HG02852 (cell line): ENCODE measurements around the gene CCDC85B.
A peak's percentile ranks its signal among the peaks of the same experiment; 100 is the strongest.

Experiments
- ATAC-seq: cut with Tn5 transposase; IDR thresholded peaks from one replicate; pipeline ENCODE4 v1.9.1; 2021; ENCODE audit warnings: mild to moderate bottlenecking, moderate library complexity; ENCODE audit not compliant: unreplicated experiment

Gene CCDC85B

DNA sequence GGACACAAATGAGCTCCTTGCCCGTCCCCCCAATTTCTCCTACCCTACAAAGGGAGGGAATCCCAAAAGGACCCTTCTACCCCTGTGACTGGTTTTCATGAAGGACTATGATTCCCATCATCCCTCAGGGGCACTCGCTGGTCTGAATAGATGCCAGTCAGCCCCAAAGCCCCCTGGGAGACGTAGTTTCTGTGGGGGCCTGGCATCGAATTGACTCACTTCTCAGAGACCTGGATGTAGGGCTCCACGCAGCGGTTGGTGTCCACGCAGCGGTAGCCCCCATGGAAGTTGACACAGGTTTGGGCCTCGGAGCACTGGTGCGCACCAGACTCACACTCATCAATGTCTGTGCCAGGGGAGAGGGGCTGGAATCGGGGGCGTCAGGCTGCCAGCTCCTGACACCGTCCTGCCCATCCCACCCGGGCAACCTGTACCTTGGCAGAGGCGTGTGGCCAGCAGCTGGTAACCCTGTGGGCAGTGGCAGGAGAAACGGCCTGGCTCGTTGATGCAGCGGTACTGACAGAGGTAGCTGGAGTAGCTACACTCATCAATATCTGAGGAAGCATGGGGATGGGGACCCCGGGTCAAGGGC lies 22.3 kb upstream of the CCDC85B start:
- ATAC-seq = no peak

DNA sequence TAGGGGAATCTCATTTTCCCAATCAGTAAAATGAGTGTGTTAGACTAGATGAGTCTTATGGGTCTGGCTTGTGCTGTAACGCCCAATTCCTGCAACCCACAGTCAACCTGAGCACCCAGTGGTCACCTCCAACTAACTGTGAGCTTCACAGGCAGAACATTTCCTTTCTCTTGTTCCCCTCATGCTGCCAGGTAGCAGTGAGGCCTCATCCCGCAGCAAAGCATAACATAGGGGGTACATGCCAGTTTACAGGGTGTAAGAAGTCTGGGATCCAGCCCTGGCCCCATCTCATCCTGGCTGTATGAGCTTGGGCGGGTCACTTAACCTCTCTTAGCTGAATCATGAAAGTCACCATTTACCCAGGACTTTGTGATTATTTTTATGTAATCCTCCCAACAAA lies 21.6 kb upstream of the CCDC85B start:
- no peak for ATAC-seq

DNA sequence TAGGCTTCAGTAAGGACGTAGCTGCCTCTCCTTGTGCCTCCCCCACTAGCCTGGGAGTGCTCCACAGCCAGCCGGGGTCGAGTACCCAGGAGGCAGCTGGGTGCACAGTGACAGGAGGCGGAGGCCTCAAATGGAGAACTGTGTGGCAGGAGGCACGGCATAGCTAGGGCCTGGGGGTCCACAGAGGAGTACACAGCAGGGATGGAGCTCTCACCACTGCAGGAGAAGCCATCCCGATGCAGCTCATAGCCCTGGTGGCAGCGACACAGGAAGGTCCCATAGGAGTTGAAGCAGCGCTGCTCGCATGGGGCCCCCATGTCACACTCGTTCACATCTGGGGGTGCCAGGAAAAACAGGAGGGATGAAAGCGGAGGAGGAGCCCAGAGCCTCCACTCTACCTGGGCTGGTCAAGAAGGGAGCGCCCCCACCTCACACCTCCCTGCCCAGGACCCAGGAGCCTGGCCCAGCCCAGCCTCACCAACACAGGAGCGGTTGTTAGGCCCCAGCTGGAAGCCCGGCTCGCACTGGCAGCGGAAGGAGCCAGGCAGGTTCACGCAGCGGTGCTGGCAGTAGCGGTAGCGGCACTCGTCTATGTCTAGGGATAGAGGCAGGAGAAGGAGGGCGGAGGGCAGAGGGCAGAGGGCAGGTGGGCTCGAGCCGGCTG lies 20.7 kb upstream of the CCDC85B start:
- ATAC-seq = no peak

DNA sequence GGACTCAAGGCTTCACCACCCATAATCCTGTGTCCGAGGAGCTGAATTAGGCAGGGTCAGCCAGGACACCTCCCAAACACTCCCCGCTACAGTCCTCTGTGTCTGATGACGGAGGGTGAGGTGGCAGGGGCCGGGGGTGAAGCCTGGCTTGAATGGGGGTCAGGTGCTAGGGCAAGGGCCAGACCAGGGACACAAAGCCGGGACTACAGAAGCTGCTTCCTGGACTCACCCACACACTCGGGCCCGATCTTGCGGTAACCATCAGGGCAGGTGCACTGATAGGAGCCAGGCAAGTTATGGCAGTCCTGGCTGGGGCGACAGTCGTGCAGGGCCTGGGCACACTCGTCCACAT lies 20.2 kb upstream of the CCDC85B start:
- no peak for ATAC-seq

DNA sequence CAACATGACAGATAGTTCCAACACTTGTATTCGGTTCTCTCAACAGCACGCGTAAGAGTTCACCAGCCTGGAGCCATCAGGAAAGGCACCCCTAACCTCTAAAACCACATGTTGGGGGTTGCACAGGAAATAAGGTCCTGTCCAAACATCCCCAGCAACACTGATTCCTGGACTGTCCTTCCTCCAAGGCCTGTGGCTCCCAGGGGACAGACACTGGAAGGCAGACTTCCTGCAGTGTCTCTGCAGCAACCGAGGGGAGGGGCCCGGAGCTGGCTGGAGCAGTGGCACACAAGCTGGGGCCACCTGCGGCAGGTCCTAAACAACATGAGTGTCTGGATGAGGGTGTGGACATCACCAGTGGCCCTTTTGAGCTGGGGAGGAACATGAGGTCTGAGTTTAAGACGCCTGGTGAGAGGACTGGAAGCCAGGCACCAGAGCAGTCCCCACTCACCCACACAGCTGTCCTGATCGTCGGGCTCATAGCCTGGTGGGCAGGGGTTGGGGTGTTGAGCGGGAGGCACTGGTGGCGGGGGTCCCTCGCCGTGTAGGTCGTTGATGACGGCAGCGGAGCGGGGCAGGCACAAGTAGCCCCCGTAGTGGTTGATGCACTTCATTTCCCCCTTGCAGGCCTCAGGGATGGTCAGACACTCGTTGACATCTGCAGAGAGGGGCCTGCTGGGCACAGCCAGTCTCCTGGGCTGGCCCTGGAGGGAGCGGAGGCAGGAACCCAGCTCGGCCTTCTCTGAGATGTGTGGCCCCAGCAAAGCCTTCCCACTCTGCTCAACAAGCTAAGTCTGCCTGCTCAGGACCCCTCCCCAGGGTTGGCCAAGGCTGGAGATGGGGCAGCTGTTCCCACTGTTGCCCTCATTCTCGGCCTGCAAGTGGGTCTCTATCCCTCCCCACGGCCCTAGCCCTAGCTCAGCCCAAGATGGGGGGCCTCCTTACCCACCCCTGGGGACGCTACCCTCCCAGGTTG lies 19.5 kb upstream of the CCDC85B start:
- ATAC-seq = no peak

DNA sequence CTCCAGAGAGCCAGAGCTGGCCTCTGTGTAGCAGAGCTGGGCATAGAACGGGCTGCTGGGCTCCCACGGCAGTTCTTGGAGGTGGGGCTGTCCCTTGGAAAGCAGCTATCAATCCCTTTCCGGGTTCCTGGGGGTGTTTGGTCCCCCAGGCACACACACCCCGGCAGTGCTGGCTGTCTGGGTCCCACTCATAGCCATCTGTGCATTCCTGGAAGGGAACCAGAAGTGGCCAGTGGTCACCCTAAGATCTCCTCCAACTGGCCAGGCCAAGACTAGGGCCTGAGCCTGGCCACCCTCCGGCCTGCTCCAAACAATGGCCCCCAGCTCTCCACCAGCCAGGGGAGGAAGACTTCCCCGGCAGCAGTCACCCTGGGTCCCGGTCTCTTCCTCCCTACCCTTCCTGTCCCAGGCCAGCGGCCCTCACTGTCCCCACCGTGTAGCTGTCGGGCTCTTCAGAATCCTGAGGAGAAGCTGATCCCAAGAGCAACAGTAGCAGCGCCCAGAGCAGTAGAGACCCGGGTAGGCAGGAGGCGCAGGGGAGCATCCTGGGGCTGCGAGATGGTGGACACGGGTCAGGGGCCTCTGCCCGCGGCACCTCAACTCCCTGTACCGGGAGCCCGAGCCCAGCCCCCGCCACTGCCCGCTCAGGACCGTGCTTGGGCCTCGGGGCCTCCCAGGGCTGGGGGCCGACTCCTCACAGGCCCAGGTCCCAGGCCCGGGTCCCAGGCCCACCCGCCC lies 18.5 kb upstream of the CCDC85B start:
- no peak for ATAC-seq

DNA sequence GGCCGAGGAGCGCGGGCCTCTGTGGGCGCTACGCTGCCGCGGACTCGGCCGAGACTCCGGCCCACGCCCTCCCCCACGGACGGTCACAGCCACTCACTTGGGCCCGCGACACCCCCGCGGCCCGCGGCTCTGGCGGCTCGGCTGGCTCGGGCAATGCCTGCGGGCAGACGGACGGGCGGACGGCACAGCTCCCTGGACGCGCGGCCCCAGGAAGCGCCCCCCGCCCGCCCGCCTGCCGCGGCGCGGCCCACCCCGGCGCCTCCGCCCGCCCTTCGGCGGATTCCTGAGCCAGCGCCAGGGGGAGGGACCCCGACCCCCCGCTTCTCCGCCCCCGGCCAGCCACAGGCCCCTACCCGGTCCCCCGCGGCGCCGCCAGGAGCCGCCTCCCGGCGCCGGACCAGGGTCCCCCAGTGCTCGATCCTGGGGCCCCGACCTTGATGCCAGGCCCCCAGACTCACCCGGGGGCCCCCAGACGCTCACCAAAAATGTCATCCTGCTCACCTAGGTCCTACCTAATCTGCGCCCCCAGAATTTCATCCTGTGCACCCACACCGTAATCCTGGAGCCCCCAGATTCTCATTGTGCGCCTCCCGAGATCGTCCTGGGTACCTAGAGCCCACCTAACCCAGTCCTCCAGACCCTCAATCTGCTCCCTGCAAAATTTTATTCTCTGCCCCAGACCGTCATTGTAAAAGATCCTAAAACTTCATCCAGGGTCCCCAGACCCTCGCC lies 17.7 kb upstream of the CCDC85B start, which contains the start of gene EFEMP2:
Gene EFEMP2 (minus strand): TSS at position 215 of the 732 bp plus-strand sequence. CDS start 446 bp downstream, outside the sequence.
- ATAC-seq = no peak

DNA sequence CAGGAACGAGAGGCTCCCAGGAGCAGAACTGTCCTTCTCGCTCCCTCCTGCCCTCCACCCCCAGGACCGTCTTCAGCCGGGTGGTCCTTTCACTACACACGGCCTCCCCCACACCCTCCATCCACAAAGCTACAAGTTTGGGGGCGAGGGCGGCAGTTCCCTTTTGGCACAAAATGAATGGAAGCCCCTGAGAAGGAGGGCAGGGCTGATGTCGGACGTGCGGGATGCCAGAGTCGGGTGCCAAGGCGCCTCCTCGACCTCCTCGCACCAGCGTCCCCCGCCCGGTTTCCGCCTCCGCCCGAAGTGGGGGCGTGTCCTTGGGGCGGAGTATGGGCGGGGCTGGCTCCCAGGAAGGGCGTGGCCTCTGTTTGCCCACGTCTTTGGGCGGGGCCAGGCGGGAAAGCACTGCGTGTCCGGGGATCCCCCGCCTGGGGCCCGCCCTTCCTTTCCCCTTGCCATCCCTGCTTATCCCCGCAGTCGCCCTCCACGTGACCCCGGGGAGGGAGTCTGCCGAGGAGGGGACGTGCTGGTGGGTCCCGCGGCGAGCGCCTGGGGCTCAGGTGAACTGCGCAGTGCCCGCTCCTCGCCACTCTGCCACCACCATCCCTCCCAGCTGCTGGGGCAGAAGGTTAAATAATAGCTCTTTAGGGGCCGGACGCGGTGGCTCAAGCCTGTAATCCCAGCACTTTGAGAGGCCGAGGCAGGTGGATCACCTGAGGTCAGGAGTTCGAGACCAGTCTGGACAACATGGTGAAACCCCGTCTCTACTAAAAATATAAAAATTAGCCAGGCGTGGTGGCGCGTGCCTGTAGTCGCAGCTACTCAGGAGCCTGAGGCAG lies 16.9 kb upstream of the CCDC85B start:
- peak; percentile 73 for ATAC-seq

DNA sequence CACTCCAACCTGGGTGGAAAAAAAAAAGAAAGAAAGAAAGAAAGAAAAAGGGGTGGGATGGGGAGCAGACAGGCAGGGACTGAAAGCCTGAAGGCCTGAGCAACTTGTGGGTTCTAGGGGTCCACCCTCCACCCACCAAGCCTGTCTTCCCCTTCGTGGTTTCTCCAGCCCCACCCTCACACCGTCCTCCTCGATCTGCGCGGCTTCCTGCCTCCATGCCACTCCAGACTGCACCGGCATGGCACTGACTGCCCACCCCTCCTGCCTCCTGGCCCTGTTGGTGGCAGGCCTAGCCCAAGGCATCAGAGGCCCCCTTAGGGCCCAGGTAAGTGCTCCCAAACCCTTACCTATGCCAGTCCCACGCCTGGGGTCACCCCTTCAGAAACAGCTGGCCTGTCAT lies 10.9 kb upstream of the CCDC85B start, which contains the start of gene CTSW:
Gene CTSW (plus strand): TSS at position 221 of the 400 bp plus-strand sequence. CDS start 18 bp downstream, at position 239.
- ATAC-seq = no peak

DNA sequence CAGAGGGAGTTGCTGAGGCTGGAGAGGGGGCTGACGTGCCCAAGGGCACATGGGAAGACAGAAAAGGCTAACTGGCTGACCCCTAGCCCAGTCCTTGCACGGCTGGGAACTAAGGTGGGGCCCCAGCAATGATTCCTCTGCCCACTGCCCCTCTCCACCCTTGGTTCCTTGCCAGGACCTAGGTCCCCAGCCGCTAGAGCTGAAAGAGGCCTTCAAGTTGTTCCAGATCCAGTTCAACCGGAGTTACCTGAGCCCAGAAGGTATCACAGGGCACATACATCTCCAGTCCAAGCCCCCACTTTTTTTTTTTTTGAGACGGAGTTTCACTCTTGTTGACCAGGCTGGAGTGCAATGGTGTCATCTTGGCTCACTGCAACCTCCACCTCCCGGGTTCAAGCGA lies 10.4 kb upstream of the CCDC85B start:
- no peak for ATAC-seq

DNA sequence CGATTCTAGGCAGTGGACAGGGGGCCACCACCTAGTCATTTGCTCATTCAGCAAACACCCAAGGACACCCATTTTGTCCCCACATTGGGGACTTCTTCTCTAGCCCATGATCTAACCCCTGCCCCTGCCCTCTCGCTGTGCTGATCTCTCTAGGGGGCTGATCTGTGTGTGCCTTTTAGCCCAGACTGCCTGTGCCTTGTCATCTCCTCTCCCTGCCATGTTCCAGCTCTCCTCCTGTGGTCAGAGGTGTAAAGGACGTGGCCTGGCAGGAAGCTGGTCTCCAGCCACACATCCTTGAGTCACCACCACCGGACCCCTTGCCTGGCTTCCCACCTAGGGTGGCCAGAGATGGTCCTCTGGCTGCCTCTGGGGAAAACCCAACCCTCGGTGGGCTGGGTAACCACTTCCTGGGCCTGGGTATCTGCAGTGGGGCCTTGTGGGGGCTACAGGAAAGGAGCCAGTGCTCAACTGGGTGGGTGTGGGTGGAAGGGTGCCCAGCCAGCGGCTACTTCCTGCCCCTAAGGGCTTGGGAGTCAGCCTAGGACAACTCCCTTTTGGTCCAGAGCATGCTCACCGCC lies 9.5 kb upstream of the CCDC85B start:
- ATAC-seq = no peak

DNA sequence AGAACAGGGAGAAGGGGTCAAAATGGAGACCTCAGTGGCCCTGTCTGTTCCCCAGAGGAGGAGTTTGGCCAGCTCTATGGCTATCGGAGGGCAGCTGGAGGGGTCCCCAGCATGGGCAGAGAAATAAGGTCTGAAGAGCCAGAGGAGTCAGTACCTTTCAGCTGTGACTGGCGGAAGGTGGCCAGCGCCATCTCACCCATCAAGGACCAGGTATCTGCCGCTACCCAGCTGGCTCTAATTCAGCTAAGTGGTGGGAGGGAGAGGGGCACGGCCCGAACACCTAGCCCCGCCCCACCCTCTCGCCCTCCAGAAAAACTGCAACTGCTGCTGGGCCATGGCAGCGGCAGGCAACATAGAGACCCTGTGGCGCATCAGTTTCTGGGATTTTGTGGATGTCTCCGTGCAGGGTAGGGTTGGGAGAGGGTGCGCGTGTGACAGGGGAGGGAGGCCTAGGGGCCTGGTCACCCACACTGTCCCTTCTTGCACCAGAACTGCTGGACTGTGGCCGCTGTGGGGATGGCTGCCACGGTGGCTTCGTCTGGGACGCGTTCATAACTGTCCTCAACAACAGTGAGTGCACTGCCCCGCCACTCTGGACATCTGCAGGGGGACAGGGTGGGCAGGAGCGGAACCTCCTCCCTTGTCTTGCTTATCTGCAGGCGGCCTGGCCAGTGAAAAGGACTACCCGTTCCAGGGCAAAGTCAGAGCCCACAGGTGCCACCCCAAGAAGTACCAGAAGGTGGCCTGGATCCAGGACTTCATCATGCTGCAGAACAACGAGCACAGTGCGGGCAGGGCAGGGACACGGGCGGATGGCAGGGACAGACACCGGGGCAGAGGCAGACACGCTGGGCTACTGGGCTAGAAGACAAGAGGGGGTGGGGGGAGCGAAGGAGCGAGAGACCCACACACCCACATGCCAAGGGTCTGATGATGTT lies 8.1 kb upstream of the CCDC85B start:
- no peak for ATAC-seq

DNA sequence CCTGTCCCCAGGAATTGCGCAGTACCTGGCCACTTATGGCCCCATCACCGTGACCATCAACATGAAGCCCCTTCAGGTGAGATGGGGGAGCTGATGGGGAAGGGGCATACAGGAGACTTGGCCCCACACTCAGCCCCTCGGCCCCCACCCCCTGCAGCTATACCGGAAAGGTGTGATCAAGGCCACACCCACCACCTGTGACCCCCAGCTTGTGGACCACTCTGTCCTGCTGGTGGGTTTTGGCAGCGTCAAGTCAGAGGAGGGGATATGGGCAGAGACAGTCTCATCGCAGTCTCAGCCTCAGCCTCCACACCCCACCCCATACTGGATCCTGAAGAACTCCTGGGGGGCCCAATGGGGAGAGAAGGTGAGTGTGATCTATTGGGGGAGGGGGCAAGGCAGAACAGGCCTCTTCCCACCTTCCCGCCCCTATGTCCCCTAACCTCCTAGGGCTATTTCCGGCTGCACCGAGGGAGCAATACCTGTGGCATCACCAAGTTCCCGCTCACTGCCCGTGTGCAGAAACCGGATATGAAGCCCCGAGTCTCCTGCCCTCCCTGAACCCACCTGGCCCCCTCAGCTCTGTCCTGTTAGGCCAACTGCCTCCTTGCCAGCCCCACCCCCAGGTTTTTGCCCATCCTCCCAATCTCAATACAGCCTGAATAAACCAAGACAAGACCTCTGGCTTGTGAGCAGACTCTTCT lies 7.3 kb upstream of the CCDC85B start:
- no peak for ATAC-seq

DNA sequence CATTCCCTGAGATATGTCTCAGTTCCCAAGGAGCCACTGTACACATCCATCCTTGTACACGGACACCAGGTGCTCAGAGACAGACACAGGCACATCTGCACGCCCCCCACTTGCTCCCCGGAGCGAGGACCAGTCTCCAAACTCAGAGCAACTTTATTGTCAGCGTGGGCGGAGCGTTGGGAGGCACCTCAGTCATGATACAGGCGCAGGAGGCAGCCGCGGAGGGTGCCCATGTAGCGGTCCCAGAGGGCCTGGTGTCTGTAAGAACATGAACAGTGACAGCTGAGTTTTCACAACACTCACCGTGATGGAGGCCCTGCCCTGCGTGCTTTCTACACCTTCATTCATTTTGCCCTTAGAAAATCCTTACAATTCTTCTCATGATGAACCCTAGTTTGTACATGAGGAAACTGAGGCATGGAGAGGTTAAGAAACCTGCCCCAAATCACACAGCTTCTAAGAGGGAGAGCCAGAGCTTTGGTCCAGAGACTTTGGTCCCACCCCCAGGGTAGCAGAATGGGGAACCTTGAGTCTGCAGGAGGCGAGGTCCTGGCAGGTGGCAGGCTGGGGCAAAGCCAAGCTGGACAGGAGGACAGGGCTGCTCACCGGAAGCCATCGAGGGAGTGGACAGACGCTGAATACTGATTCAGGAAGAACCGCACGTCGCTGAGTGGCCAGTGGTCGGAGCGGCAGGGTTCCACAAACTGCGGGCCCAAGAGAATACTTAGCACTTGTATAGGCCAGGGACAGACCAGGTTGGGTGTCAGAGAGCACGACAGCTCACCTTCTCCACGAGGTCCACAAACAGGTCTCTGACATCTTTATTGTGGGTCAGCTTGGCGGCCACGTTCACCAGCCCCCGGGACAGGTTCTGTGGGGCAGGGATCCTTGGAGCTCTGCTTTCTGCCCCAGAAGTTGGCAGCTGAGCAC lies 6.4 kb upstream of the CCDC85B start:
- ATAC-seq = no peak

DNA sequence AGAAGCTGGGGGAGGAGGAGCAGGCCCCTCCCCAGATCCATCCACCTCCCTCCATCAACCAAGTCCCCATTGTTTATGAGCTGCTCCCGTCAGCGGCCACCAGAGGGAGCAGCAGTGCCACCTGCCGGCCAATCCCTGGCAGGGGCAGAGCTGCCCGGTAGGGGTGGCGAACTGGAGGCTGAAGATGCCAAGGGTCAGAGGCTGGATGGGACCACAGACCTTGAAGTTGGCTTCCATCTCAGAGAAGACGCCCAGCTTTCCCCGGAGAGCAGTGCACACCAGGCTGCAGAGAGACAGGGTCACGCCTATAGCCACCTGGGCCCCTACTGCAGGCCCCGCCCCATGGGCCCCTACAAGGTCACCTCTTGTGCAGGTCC lies 5.8 kb upstream of the CCDC85B start:
- peak; percentile 42 for ATAC-seq

DNA sequence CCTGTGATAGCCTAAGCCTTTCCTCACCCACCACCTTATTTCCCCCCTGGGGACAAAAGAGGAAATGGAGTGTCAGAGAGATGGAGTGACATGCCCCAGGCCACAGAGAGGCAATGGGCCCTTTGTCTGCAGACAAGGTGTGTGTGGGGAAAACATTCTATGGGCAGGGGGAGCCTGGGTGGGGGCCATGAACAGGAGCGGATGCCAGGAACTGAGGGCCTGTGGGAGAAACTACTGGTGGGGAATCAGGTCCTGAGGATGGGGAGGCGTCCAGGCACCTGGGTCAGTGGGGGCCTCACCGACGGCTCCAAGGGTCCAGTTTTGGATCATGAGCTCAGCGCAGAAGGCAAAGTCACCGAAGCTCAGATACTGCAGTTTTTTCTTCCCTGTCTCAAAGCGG lies 5.2 kb upstream of the CCDC85B start:
- no peak for ATAC-seq
